Muscle of back (tissue), 11 donors: ENCODE measurements around the gene ERO1A. TPM values are rescaled to one million over a fixed set of nuclear protein-coding genes. Genes with fewer than 3 reads are reported as not detected.

Experiments
- DNase-seq, 3 donors: peaks; one replicate each; pipeline versions ENCODE4 v3.0.0 to v3.0.0-alpha.2; 2013
- polyA plus RNA-seq, 10 donors: library from polyadenylated mRNA; unstranded; fragments of 120-200 nt; gene quantifications; one replicate each; pipeline ENCODE4 v1.2.1, GENCODE V29; 2013; ENCODE audit not compliant: insufficient read length in 10 of 10

ERO1A gene
- polyA plus RNA-seq, 10 donors = 11.8 to 21.4 (median 18.0) TPM

DNA sequence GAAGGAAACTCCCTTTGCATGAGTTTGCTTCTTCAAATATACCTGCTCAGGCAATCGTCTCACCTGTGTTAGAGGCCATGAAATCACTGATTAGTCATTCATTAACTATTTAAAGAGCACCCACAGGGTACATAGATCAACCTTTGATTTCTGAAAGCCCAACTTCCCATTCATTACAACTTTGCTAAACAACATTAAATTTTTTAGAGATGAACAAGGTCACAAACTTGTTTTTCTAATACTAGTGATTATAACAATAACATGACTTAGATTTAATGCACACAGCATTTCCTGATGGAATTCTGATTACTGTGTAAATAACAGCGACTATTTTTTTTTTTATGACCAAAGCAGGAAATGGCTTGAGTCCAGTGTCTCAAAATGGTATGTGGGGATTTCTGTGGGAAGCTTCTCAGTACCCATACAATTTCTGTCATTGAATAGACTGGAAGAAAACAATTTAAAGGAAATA lies 5.4 kb upstream of the ERO1A start:
- DNase-seq = no peak

DNA sequence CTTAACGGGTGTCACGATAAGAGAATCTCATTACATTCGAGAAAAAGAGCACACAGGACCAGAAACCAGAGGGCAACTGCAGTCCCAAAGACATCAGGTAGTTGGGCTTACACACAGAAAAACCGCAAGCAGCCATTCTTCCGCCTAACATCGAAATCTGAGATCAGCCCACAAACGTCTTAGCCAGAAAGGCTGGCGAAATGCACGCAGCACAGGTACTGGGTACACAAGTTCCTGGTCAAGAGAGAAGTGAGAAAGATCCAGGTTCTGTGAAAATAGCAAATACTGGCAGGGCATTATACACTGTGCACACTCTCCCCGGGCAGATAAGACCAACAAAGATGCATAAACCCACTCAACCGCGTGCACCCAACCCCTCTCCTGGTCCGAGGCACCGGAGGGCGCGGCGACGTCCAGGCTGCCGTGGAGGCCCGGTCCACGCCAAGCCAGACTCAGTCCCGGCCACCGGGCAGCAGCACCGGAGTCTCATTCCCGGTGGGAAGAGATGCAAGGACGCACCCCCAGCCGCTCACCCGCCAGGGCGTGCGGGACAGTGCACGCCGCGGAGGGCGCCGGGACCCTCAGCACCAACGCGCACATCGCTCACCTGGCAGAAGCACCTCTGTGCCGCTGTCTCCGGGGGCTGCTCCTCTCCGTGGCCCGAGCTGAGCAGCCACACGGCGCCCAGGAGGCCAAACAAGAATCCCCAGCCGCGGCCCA lies 437 bp downstream of the ERO1A start:
- DNase-seq = peak; percentile 13 to 77 (median 40)

DNA sequence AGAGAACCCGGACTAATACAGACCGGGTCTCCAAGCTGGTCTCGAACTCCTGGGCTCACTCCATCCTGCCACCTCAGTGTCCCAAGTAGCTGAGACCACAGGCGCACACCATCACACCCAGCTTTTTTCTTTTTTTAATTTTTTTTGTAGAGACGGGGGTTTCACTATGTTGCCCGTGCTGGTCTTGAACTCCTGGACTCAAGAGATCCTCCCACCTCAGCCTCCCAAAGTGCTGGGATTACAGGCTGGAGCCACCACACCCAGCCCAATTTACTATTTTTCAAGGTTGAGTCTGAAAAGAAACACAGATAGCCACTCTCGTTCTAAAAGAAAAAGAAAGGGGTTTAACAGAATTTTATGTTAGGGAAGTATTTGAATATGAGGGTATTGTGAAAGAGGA lies 1.8 kb downstream of the ERO1A start:
- no peak for DNase-seq

DNA sequence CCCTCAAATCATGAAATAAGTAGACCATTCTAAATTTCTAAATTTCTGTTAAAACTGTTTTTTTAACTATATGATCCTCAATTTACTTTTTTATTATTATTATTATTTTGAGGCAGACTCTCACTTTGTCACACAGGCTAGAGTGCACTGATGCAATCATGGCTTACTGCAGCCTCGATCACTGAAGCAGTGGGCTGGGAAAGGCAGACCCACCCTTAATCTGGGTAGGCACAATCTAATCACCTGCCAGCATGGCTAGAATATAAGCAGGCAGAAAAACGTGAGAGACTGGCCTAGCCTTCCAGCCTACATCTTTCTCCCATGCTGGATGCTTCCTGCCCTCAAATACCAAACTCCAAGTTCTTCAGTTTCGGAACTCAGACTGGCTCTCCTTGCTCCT lies 2.3 kb downstream of the ERO1A start:
- DNase-seq = no peak

DNA sequence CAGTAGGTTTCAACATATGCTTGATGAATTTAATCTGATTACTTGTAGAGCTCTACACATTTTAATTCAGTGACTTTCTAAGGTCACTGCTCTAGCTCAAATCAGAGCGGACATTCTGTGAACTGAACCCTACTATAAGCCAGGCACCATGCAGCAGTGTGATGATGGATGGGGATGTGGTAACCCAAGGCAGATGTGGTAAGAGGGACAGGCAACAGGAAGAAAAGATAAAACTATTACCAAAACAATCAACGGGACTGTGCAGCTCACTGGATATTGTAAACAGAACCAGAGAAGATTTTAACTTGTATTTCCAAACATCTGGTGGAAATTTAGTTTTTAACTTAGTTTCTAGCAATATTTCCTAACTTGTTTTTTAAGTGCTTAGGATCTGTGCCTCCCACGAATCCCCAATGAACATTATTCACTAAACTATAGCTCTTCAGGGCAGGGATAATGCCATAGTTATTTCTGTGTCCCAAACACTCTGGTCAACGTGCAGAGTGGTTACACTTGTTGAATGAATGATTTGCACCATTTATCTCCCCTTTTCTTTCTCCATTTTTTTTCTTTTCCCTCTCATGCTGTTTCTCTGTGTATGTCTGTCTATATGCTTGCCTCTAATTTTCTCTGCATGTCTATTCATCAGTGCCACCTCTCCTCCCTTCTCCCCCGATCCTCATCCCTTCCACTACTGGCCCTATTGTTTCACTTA lies 3.0 kb downstream of the ERO1A start:
- no peak for DNase-seq

DNA sequence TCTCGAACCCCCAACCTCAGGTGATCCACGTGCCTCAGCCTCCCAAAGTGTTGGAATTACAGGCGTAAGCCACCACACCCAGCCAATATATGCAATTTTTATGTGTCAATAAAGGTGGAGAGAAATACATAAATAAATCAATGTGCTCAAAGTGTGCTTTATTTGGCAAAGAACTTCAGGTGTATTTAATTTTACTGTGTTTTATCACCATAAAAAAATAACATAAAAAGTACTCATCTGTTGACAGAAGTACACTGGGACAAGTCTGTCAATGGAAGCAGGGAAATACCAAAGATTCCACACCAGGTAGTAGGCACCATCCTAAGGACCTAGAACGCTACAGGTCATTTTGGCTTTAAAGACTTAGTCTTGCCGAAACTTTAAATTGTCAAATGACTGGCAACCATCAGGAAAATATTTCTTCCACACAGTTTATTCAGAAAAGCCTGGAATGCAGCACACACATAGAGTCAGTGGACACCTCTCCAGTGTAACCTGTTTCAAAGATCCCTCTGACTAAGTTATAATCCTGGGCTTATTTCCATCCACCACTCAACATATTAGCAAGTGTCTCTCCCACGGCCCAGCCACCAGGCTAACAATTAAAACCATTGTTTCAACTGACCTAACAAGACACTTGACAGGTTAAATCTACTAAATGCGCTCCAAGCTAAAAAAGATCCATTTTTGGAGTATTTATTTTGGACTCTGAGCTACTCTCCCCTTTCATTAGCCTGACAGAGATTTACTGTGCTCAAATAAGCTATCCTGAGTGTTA lies 4.2 kb downstream of the ERO1A start:
- DNase-seq = no peak

DNA sequence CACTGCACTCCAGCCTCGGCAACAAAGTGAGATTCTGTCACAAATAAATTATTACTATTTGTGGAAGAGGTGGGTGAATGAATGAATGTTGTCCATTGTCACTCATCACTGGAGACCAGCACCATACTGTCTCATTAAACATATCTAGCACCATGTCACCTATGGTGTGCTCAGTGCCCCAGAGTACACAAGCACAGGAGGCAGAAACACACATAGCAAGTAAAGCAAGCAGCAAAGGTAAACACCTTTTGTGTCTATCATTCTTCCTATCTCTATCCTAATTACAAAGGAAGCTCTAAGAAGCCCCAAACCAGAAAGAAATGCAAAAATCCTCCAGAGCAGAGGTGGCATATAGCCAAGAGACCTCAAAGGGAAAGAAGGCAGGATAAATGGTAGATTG lies 9.2 kb downstream of the ERO1A start:
- no peak for DNase-seq

DNA sequence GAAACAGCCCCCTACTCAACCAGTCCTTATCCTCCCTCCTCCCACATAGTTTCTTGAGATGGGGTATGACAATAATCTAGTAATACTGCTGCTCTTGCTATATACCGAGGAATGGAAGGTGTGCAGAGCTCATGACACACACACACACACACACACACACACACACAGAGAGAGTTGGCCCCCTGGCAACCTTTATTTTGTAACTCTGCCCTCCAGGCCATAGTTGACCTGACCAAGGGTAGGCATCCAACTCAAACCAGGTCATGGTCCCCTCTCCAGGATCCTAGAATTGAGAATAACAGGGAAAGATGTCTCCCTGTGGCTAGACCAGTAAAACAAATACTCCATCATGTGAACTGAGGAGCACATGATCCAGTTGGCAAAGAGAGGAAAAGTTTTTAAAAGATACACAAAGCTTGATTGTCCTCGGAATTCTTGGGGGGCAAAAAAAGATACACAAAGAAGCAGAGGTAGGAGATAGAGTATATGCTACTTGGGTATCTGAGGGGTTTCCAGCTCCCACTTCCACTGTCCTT lies 11.3 kb downstream of the ERO1A start:
- no peak for DNase-seq

DNA sequence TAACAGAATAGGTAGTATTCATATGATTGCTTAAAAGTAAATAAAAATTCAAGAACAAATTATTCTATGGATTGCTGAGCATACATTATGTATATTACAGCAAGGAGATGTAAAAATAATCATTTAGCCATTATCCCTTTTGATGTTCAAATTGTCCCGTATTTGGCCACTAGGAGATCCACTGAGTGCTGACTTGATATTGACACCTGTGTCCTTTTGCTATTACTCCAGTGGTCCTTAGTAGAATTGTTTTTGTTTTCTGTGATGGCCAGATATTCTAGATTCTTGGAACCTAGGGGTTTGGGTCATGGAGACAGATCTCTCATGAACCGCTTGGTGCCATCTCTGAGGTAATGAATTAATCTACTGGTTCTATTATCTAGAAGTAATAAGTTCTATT lies 16.8 kb downstream of the ERO1A start:
- DNase-seq = no peak

DNA sequence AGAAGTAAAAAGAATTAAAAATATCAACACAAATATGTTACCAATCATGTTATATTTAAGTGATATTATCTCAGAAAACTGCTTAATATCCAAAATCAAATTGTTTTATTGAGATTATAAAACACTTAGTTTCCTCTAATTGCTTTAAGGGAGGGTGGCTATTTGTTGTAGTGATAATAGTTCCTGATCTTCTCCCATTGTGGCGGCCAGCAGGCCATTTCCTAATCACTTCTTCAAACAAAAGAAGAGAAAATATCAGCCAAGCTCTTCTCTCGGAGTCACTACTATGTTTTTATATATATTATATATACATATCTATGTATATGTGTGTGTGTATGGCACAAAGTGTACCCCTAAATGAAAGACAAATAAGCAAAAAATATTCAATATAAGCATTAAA lies 31.5 kb downstream of the ERO1A start:
- no peak for DNase-seq

DNA sequence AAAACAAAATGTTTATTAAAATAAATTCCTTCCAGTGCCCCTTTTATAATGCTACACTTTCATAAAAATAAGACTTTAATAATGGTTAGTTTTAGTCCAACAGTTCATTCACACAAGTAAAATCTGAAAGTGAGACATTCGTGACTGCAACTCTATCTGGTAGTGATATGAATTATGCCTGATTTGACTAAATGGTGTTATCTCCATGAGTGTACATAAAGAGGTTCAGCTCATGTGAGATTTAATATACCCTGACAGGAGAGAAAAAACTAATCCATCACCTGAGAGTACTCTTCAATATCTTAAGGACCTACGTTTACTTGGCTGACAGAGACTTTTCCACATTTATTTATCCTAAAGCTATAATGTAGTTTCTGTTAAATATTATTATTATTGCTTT lies 34.0 kb downstream of the ERO1A start:
- DNase-seq = no peak

DNA sequence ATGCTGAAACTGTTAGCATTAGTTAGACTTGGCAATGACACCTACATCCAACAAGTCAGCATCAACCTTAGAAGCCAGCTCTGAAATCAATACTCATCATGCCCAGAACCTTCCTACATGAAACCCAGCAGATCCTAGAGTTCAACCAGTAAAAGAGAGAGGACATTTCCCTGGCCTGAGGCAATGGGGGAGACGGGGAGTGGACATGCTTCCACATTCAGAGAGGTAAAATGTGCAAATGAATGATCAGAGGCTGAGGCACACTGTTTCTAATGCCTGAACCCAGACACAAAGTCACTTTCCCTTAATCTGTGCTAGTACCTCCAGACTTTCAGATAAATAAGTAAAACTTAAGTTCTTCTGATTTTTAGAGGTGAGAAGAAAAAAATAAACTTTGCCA lies 34.5 kb downstream of the ERO1A start:
- no peak for DNase-seq

DNA sequence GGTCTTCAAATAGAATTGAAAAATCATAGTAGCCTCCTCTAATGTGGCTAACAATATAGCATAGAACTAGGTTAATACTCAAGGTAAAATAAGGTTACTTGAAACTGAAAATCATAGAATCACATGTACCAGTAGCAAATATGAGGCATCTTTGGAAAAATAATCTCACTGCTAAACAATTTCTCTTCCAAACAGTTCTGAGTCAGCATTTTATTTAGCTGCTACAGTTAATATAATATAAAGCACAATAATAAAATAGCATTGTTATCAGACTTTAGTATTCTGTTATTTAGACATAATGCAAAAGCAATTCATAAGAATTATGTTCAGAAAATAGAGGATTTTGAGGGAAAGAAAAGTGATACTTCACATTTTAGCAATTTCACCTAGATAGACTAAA lies 35.0 kb downstream of the ERO1A start:
- no peak for DNase-seq

DNA sequence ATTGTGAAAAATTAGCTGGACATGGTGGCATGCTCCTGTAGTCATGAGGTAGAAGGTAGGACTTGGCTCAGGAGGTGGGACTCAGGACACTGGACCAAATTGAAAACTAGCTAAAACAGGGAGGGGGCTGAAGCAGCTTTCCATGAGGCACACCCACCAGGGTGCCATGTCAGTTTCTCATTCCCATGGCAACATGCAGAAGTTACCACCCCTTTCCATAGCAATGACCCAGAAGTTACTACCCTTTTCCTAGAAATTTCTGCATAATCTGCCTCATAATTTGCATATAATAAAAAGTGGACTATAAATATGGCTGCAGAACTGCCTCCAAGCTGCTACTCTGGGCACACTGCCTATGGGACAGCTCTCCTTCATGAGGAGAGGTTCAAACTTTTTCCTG lies 38.5 kb downstream of the ERO1A start:
- no peak for DNase-seq

DNA sequence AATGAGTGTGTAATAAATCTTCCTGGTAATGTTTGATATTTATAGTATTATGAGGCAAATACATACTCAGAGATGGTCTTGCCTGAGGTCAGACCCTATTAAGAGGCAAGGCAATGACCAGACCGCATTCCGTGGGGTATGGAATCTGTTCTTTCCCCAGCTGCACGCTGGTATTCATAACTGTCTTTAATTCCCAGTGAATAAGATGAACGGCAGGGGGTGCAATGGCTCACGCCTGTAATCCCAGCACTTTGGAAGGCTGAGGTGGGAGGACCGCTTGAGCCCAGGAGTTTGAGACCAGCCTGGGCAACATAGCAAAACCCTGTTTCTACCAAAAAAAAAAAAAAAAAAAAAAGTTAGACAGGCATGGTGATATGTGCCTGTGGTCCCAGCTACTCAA lies 44.6 kb downstream of the ERO1A start:
- no peak for DNase-seq

DNA sequence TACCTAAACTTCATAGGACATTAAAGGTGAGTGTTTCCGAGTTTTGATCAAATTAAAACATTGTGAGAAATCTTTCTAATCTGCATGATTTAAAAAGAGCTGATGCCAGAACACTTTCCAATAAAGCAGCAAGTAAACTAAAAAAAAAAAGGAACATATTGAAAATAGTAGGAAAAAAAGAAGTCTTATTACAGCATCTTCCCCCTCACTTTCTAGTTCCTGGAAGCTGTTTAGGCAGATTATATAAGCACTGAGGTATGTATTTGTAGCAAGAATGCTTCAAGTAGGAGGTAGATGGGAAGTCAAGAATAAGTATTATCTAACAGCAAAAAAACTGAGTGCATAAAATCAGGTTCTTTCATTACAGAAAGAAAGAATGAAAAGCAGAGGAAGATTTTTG lies 45.8 kb downstream of the ERO1A start:
- DNase-seq = no peak

DNA sequence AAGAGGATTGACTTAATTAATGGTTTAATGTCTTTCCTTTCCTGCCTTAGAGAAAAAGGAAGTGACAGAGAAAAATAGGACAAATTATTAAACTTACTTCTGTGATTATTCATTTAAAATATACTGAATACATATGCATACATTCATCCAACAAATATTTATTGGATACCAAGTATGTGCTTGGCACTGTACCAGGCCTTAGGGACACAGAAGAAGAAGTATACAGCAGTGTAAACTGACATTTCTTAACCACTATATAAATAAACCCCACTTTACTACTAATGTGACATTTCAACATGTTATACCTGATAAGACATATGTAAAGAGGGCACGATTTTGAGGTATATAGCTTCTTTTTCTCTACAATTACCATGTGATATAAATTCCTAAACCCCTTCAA lies 53.6 kb downstream of the ERO1A start:
- no peak for DNase-seq

DNA sequence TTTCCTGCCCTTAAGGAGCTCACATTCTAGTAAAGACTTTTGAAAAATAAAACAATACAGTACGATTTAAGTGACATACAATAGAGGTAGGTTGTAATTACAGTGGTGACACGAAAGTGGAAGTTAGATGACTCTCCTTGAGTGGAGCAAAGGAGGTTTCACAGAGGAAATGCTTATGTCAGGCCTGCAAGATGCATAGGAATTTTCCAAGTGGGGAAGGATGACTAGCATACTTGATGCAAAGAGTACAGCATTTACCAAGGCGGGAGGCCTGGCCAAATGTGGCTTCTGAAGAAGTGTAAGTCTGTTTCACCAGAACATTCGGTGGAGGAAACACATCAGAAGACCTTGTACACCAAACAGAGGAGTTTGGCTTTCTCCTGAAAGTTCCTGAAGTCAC lies 55.2 kb downstream of the ERO1A start:
- no peak for DNase-seq

DNA sequence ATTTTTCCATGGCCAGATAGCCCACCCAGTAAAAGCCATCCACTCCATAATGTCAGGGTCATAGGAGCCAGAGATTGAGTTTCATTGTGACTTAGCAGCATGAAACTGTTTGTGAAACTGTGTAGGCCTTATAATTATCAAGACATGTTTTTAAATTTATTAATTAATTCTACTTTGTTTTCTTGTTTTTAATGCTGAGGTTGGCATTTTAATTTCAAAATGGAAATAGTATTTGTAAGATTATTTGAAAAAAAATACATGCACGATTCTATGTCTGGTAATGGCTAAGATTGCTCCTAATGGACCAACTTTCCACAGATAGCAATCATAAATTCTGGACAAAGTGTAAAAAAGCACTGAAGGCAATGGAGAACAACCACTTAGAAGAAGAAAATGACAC lies 75.7 kb downstream of the ERO1A start:
- DNase-seq = no peak

DNA sequence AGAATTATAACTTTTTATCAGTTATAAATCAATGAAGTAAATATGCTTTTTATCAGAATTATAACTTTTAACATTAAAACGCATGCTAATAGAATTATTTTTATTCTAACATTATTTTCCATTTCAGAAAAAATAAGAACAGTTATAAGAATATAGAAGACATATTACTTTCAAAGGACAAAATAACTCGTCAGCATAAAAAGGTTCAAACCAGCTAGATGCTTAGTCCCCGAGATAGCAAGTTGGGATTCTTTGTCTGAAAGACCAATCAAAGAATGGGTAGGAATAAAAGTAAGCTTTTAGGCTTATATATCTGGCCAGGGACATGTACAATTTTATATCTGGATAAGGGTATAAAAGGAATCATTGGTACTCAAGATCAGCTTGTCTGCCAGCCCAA lies 76.8 kb downstream of the ERO1A start:
- DNase-seq = no peak

DNA sequence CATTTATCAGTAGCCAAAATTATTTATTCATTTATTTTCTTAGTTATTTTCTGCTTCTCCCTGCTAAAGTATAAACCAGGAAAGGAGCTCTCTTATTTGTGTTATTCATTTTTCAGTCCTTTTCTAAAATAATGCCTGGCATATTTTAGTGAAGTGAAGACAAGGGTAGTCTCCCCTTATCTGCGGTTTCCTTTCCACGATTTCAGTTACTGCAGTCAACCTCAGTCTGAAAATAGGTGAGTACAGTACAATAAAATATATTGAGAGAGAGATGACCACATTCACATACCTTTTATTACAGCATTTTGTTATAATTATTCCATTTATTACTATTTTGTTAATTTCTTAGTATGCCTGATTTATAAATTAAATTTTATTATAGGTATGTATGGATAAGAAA lies 85.2 kb downstream of the ERO1A start:
- DNase-seq = no peak

DNA sequence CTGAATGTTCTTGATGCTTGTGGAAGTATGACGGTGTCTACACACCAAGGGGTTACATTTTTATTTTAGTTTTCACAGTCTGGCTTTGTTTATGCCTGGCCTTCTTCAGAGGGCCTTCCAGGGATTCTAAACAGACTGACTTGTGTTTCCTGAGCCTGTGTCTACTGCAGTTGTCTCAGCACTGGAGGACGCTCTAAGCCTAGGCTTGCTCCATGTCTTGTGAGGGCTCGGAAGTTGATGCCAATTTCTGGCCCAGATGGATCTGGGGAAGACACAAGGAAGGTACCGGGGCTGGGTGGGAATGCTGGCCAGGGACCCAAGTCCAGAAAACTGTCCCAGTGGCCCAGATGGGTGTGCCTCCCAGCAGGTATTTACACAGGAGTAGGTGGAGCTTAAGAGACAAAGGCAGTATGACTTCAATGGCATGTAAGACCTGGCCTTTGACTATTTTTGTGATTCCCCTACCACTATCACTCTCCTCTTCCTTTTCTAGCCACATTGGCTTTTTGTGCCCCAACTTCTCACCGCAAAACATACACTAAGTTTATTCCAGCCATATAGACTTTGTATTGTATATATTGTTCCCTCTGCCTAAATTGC lies 85.8 kb downstream of the ERO1A start:
- DNase-seq = no peak
